HG02678 (cell line): ENCODE measurements around the gene PLA2G4B.
"Not testable (repeated sequence)": the region's sequence is repeated elsewhere in the genome, so short reads cannot be mapped to it uniquely, and the experiment has no call there.

Experiments
- ATAC-seq: cut with Tn5 transposase; IDR thresholded peaks from one replicate; pipeline ENCODE4 v1.9.1; 2021; ENCODE audit warnings: mild to moderate bottlenecking, moderate library complexity; ENCODE audit not compliant: unreplicated experiment

The PLA2G4B gene

DNA sequence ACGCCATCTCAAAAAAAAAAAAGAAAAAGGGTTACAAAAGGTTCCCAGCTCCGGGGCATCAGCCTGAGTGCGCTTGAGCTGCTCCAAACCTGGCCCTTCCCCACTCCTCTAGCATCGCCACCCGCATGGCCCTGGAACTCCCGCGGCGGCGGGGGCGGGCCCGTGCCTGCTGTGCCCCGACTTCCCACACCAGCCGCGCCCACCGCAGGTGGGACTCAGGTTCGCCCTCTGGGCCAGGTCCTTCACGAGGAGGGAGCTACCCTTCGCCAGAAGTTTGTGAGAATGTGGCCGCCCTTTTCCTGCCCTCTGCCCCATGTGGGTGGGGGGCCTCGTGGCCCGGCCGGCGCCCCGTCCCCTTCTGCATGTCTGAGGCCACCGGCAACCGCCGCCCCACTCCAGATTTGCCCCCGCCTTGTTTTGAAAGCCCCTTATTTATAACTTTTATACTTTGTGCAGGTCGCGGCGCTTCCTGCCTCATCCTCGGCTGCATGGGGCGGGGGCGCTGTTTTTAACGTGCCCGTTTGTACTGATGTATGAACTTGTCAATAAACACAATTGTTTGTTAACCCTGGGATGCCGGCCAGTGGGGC, 11.3 kb upstream of the PLA2G4B start:
- peak; percentile 2 for ATAC-seq

DNA sequence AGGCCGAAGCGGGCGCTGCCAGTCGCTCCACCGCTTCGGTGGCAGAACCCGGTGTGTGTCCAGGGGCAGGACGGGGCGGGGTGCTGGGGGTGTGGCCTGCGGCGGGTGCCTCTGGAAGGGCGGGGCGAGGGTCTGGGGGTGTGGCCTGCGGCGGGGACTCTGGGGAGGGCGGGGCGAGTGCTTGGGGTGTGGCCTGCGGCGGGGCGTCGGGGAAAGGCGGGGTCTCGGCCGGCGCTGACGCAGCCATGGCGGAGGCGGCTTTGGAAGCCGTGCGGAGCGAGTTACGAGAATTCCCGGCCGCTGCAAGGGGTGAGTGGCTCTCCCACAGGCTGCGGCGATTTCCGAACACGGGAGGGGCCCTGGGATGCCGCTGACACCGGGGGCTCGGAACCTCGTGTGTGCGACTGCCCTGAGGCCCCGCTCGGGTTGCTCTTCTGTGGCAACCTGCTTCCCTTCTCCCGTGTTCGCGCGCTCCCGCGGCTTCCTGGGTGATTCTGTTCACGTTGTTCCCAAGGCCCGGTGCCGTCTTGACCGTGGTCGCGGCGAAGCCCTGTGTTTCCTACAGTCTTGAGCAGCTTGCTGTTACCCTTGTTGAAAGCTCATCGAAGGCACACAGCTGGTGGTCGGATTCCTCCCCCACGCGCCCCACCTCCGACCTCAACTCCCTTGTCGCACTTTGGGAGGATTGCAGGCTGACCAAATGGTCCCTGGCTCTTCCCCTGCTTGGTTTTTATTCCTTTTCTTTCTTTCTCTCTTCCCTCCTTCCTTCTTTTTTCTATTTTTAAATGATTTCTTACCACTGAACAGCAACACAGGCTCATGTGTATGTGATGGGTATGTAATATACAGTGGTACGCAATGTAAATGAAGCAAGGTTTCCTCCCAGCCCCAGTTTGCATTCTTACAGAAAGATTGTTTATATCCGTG, 10.5 kb upstream of the PLA2G4B start, which contains the start of gene JMJD7:
JMJD7 (plus strand) TSS at position 213 of the 927 bp plus-strand sequence; CDS start at position 246, 33 bp downstream.
- peak; percentile 75 for ATAC-seq

DNA sequence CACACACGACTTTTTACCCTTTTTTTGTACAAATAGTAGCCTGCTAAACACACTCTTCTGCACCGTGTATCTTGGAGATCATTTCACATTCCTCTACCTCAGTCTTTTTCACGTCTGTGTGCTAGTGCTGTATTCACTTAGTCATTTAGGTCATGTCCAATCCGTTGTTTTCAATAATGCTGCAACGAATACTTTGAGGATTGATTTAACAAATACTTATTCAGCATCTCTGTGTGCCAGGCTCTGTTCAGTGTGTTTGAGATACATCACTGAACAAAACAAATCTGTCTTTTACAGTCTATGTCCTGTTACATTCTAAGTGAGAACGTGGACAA, 9.9 kb upstream of the PLA2G4B start:
- ATAC-seq = no peak

DNA sequence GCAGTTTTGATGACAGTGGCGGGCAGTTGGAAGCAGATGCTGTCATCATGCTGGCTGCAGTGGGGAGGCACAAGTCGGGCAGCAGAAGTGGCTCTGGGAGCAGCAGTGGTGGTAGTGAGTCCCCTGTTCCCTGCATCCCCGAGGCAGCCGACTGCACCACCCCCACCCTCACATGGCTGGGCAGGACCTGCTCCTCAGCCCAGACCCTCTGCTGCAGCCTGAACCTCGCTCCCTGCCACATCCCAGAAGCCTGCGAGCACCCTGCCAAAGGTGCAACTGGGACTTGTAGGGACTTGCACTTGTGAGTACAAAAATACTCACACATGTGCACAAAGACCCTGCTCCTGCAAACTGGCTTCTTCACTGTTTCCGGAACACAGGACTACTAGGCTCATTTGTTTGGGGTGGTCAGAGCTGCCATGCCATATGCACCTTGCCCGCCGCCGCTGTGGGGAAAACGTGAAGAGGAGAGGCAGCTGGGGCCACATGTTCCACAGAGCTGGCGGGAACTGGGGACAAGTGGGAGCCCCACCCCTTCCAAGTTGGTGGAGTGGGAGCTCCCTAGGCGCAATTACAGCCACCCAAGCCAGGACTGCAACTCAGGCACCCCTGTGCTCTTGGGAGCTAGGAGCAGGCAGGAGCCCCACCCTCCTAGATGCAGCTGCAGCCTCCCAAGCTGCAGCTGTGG, 8.5 kb upstream of the PLA2G4B start:
- ATAC-seq = no peak

DNA sequence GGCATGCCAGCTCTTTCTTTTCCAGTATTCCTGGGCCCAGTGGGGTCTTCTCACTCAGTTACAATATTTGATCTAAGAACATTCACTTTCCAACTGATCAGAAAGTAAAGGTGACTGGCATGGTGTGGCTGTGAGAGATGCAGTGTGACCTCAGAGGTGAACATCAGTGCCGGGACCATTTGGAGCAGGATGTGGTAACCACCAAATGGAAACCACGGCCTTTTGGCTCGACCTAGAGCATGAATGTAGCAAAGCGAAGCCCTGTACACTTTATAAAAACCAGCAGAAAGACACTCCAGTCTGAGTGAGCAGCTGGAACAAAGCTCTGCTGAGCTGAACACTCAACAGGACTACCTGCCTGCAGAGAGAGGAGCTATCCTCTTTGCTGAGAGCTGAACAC, 7.4 kb upstream of the PLA2G4B start:
- ATAC-seq = not testable (repeated sequence)

DNA sequence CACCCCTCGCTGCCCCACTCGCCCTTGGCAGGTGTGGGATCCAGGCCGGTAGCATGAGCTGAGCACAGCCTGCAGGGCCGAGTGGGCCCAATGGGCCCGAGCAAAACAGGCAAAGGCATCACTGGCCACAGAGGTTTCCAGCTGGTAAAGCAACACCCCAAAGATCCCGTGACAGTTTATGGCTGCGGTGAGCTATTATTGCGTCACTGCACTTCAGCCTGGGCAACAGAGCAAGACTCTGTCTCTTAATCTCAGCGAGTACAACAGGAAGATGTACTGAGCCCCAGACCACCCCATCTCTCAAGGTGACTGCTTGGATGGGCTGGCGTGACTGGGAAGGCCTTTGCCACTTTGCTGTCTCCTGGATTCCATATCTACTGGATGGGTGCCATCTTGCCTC, 6.4 kb upstream of the PLA2G4B start:
- ATAC-seq = no peak

DNA sequence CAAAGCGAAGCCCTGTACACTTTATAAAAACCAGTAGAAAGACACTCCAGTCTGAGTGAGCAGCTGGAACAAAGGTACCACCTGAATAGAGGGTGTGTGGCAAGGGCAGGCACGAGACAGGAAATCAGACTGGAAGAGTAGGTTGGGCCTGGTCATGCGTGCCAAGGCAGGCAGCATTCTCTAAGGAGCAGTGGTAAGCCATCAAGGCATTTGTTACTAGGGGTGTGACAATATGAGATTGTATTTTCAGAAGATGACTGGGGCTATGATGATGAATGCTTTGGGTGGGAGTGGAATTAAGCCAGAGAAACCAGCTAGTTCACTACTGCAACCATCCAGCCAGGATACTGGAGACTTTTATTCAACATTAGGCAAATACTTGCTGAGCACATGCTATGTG, 5.8 kb upstream of the PLA2G4B start:
- no peak for ATAC-seq

DNA sequence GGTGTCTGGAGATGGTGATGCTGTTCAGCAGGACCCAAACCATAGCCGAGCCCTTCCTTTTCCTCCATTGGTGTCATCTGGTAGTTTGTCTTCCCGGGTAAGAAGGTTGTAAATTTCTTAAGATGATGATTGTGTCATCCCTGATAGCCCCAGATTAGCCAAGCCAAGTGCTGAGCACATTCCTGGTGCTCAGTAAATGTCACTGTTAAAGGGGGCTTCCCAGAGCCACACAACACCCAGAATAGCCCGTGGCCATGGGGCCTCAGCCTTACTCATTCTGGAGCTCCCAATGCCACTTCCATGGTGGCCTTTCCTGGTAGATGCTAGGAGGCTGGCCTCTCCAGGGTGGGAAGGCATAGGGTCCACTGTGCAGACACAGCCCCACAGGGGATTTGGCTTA, 4.6 kb upstream of the PLA2G4B start:
- ATAC-seq = no peak

DNA sequence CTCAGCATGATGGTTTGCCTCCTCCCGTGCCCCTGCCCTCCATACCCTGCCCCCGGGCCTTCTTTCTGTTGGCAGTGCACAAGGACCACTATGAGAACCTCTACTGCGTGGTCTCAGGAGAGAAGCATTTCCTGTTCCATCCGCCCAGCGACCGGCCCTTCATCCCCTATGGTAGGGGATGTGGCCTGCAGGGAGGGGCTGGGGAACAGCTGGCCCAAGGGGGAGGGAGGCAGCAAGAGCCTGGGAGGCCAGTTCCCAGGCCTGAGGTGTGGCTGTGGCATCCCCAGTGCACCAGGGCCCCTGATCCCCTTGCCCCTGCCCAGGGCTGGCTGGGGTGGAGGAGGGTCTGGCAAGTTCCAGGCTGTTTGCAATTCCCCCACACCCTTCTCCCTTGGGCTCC, 2.6 kb upstream of the PLA2G4B start:
- no peak for ATAC-seq

DNA sequence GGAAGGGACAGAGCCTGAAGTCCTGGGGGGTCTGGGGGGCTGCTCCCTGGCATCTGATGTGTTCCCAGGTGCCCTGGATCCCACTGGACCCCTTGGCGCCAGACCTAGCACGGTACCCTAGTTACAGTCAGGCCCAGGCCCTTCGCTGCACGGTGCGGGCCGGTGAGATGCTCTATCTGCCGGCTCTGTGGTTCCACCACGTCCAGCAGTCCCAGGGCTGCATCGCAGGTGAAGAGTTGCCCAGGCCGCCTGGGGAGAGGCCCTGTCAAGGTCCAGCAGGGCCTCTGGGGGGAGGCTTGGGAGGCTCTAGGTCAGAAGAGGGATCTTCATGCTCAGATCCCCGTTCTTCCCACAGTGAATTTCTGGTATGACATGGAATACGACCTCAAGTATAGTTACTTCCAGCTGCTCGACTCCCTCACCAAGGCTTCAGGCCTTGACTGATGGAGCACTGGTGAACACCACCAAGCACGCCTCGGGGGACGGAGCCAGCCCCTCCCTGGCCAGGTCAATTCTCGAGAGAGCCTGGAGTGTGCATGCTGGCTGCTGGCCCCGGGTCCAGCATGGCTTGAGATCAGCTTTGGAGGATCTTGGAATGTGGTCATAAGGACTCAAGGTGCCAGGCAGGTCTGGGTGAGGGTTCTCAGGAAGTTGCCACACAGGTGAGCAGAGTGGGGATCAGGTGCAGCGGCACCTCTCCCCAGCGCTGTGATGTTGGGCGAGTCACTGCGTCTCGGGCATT, 1.8 kb upstream of the PLA2G4B start:
- no peak for ATAC-seq

DNA sequence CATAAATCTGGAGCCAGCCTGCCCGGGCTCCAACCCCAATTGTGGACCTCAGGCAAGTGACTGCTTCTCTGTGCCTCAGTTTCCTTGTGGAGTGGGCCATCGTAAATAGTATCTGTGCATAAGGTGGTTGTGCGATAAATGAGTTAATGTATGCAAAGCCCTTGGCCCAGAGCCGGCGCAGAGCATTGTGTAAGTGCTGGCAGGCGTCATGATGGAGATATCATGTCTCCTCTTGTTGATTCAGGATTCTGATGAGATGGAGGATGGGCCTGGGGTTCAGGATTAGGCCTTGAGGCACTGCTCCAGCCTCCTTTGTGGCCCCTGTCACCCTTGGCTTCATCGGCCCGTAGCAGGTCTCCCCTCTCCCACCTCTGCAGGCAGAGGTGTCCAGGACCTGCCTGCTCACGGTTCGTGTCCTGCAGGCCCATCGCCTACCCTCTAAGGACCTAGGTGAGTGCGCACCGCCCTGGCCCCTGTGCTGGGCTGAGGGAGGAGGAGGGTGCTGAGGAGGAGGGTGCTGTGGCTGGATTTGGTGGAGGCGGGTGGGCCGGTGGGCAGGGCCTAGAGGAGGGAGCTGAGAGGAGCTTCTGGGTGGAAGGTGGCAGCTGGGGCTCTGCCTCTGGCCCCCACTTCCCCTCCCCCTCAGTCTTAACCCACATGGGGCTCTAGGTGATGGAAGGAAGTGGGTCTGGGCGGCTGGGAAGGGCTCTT, 1.3 kb downstream of the PLA2G4B start:
- no peak for ATAC-seq

DNA sequence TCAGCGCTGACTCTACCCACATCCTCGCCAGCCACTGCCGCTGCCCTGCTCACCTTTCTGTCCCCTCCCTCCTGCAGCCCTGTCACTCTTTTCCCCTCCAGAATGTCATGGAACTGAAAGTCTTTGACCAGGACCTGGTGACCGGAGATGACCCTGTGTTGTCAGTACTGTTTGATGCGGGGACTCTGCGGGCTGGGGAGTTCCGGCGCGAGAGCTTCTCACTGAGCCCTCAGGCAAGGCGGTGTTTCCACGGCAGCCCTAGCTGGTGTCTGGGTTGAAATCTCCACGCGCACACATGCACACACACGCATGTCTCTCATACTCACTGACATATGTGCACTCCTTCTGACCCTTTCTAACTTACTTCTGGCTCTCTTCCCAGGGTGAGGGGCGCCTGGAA, 2.0 kb downstream of the PLA2G4B start:
- ATAC-seq = no peak

DNA sequence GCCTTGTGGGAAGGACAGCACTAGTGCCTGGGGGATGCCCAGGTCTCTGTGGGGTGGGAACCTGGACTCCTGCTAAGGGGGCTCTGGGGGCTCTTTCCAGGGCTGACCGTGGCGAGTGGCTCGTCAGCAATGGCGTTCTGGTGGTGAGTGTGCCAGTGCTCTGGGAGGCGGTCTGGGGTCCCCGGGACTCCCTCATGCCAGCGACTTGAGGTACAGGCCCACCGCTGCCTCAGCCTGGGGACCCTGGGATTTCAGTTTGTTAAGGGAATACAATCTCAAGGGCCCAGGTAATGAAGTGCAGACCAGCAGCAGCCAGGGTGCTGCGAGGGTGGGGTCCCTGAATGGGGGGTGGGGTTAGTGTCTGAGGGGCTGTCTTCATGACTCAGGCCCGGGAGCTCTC, 2.5 kb downstream of the PLA2G4B start:
- no peak for ATAC-seq

DNA sequence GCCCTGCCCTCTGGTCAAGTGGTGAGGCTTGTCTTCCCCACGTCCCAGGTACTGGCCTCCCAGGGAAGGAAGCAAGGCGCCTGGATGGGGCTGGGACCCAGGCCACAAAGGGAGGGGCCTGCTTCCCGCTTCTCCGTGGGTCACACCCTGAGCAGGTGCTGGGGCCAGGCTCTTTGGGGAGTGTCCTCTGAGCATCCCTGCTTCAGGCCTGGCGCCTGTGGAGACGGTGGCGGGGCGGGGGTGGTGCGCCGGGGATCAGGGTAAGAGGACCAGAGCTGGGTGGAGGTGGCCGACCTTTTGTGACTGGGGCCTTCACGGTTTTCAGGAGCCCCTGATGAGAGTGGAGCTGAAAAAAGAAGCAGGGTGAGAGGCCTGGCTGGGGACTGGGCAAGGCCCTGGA, 3.6 kb downstream of the PLA2G4B start:
- ATAC-seq = no peak

DNA sequence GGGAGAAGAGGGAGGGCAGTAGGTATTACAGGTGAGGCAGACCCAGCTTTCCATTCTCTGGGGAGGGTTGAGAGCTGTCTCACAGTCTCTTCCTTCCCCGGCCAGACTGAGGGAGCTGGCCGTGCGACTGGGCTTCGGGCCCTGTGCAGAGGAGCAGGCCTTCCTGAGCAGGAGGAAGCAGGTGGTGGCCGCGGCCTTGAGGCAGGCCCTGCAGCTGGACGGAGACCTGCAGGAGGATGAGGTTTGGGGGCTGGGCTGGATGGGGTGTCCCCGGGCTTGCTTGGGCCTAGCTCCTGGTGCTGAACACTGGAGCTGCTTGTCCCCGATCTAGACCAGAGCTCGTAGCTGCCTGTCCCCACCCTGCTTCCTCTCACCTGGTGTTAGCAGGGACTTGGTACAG, 4.9 kb downstream of the PLA2G4B start:
- ATAC-seq = no peak

DNA sequence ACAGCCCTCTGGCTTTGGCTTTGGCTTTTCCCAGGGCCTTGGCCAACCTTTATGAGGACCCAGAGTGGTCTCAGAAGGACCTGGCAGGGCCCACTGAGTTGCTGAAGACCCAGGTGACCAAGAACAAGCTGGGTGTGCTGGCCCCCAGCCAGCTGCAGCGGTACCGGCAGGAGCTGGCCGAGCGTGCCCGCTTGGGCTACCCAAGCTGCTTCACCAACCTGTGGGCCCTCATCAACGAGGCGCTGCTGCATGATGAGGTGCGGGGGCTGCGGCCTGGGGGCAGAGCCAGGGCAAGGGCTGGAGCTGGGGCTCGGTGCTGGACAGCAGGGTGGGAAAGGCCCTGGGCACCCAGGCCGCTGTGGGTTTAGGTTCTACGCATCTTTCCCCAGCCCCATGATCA, 6.2 kb downstream of the PLA2G4B start:
- no peak for ATAC-seq

DNA sequence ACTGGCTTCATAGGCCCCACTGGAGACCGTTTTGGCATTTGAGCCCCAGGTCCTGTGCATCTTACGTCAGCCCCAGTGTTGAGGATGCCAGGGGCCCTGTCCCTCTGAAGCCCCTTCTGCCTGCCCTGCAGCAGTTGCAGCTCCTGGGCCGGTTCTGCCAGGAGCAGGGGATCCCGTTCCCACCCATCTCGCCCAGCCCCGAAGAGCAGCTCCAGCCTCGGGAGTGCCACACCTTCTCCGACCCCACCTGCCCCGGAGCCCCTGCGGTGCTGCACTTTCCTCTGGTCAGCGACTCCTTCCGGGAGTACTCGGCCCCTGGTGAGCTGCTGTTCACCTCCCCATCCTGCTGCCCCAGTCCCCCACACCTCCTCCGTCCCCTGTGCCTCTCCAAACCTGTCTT, 8.6 kb downstream of the PLA2G4B start:
- no peak for ATAC-seq

DNA sequence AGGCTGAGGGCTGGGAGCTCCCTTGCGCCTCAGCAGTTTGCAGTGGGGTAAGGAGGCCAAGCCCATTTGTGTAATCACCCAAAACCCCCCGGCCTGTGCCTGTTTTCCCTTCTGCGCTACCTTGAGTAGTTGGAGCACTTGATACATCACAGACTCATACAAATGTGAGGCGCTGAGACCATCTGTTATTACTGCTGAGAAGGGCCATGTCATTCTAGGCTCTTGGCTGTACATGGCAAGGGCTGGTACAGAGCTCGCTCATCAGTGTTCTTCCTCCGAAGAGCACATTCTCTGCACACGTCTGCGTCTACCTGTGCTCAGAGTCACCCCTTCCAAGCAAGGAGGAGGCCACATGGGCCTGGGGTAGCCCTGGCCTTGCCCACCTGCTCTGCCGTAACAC, 9.3 kb downstream of the PLA2G4B start:
- no peak for ATAC-seq

DNA sequence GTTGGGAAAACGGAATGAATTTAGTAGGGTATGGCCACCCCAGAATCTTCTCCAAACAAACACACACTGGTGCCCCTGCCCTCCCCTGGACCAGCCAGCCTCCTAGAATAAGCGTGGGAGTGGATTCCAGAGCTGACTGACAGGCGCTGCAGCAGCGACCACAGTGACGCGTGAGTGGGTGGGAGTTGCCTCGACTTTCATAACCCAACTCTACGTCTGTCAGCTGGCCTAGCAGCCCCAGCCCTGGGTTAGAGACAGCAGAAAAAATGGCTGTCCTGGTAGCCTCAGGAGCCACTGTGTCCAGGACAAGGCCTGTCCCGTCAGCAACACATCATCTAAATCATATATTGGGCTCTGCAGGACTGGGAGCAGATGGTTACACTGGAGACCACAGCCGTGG, 10.0 kb downstream of the PLA2G4B start:
- no peak for ATAC-seq

DNA sequence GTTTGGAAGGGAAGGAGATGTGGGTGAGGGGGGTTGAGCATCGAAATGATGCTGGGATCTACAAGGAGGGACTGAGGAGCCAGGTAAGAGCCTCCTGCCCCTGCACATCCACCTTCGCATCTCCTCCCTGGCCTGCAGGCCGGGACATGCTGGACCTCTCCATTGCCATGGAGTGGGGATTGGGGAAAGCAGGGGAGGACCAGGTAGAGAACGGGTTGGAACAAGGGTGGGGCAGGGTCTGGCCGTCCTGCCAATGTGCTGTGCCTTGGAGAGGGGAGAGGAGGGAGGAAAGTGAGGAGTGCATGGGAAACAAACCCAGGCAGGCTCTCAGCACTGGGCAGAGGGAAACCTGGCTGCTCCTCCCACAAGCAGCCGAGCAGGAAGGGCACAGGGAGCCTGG, 10.6 kb downstream of the PLA2G4B start:
- no peak for ATAC-seq

DNA sequence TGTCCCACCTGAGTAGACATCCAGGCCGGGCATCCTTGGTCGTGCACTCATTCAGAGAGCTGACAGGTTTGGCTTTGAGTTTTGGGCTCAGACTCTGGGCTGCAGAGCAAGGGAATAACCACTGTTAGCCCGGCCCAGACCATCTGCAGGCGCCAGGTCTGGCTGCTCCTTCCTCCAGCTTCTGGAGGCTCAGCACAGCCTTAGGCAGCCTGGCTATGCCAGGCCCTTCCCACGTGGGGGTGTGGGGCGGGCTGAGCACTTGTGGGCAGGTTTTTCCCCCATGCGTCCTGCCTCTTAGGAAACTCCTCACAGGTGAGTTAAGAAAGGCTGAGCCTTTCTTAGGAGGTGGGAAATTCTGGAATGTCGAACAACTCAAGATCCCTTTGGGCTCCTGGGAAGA, 11.2 kb downstream of the PLA2G4B start:
- ATAC-seq = no peak
